Thyroid gland (tissue), 4 donors: Measurements from ENCODE around the gene CLCF1.

Experiments
- CTCF ChIP-seq, 6 experiments: fragments of 200-600 bp in 3 of 6; fragments of 450-650 bp in 3 of 6; sonication (generic) in 3 of 6; IDR thresholded peaks; one replicate each; pipeline ENCODE4 v1.5.1; 2016 to 2019; ENCODE audit warnings: antibody characterized with exemption in 6 of 6, mild to moderate bottlenecking in 2 of 6, inconsistent platforms in 1 of 6, moderate library complexity in 1 of 6
- POLR2A ChIP-seq, 2 donors: fragments of 450-650 bp; IDR thresholded peaks; one replicate each; pipeline ENCODE4 v1.6.1; 2017; ENCODE audit warnings: antibody characterized with exemption in 2 of 2, mild to moderate bottlenecking in 2 of 2, moderate library complexity in 1 of 2

GRCh38 chr11:67395555-67396258, 22.3 kb upstream of the CLCF1 start:
- TF ChIP-seq CTCF (IDR thresholded peaks at IDR 0.05) (no peak), POLR2A (IDR thresholded peaks at IDR 0.05) (no peak)
